ENCODE data around the gene CLDN1. TPM values are rescaled to one million over a fixed set of nuclear protein-coding genes. Genes with fewer than 3 reads are reported as not detected.

The CLDN1 gene
- total and polyA plus RNA-seq, 2 of the 13 experiments (the other 11 are each of a cell fraction or from before 2014, with no cell fraction given) = 42.7 to 51.6 TPM

DNA sequence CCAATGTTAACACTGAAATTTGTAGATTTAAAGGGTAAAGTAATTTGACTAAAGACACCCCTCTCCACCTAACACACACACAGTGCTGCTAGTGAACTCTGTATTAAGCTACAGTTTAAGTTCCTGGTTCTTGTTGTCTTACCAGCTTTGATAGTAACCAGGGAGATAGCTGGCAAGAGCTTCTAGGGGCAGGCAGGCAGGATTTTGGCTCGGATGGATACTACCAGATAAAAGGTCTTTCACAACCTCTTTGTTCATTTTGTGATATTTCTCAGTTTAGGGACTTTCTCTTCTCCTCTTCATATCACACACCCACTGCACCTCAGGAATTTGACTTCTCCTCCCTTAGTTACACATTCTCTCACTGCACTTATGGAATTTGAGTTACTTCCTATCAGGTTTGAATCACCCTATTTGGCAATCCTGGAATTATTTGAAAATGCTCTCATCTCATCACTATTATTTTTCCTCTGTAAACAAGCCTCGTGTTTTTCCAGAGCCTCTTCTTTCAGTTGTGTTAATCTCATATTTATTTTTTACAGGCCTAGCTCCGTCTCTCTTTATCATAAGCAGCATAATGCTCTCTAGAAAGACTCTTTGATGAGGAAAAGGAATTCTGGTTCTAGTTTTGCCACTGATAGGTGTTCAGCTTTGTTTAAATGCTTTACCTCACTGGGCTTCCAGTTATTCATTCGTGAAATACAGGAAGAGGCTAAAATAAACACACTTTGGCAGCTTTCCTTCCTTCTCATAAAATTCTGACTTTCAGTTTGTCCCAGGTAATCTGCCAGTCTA is 23.0 kb upstream of the CLDN1 start (continued):
- peak; percentile 64; the same call in 1 of the 2 replicates for TF ChIP-seq ZFP1 (CRISPR knock-in tag; IDR thresholded peaks at IDR 0.05)
- TF ChIP-seq, protein P1, sequence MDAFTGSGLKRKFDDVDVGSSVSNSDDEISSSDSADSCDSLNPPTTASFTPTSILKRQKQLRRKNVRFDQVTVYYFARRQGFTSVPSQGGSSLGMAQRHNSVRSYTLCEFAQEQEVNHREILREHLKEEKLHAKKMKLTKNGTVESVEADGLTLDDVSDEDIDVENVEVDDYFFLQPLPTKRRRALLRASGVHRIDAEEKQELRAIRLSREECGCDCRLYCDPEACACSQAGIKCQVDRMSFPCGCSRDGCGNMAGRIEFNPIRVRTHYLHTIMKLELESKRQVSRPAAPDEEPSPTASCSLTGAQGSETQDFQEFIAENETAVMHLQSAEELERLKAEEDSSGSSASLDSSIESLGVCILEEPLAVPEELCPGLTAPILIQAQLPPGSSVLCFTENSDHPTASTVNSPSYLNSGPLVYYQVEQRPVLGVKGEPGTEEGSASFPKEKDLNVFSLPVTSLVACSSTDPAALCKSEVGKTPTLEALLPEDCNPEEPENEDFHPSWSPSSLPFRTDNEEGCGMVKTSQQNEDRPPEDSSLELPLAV (CRISPR knock-in tag; conservative IDR thresholded peaks at IDR 0.05; ENCODE audit: low read depth) = no peak
- TF ChIP-seq, protein P2, sequence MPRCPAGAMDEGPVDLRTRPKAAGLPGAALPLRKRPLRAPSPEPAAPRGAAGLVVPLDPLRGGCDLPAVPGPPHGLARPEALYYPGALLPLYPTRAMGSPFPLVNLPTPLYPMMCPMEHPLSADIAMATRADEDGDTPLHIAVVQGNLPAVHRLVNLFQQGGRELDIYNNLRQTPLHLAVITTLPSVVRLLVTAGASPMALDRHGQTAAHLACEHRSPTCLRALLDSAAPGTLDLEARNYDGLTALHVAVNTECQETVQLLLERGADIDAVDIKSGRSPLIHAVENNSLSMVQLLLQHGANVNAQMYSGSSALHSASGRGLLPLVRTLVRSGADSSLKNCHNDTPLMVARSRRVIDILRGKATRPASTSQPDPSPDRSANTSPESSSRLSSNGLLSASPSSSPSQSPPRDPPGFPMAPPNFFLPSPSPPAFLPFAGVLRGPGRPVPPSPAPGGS (CRISPR knock-in tag; IDR thresholded peaks at IDR 0.05) = no peak
- no peak for TF ChIP-seq ZNF616 (CRISPR knock-in tag; IDR thresholded peaks at IDR 0.05; ENCODE audit: low read depth)
- TF ChIP-seq ZNF234 (CRISPR knock-in tag; conservative IDR thresholded peaks at IDR 0.05) = no peak
- no peak for TF ChIP-seq ZNF232 (CRISPR knock-in tag; IDR thresholded peaks at IDR 0.05; ENCODE audit: borderline replicate concordance)
- TF ChIP-seq, protein P3, sequence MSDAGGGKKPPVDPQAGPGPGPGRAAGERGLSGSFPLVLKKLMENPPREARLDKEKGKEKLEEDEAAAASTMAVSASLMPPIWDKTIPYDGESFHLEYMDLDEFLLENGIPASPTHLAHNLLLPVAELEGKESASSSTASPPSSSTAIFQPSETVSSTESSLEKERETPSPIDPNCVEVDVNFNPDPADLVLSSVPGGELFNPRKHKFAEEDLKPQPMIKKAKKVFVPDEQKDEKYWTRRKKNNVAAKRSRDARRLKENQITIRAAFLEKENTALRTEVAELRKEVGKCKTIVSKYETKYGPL (CRISPR knock-in tag; IDR thresholded peaks at IDR 0.05) = no peak
- TF ChIP-seq, protein P4, sequence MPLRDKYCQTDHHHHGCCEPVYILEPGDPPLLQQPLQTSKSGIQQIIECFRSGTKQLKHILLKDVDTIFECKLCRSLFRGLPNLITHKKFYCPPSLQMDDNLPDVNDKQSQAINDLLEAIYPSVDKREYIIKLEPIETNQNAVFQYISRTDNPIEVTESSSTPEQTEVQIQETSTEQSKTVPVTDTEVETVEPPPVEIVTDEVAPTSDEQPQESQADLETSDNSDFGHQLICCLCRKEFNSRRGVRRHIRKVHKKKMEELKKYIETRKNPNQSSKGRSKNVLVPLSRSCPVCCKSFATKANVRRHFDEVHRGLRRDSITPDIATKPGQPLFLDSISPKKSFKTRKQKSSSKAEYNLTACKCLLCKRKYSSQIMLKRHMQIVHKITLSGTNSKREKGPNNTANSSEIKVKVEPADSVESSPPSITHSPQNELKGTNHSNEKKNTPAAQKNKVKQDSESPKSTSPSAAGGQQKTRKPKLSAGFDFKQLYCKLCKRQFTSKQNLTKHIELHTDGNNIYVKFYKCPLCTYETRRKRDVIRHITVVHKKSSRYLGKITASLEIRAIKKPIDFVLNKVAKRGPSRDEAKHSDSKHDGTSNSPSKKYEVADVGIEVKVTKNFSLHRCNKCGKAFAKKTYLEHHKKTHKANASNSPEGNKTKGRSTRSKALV (CRISPR knock-in tag; IDR thresholded peaks at IDR 0.05) = peak; percentile 55; the same call in 1 of the 2 replicates
- no peak for TF ChIP-seq ZNF329 (CRISPR knock-in tag; IDR thresholded peaks at IDR 0.05; ENCODE audit: low read depth)
- TF ChIP-seq FOXP1 (IDR thresholded peaks at IDR 0.05) = peak; percentile 66
- TF ChIP-seq FOXP1 (CRISPR knock-in tag; IDR thresholded peaks at IDR 0.05) = peak; percentile 39; the same call in 1 of the 2 replicates
- TF ChIP-seq ZNF781 (CRISPR knock-in tag; IDR thresholded peaks at IDR 0.05; ENCODE audit: borderline replicate concordance, not compliant biosample characterization) = no peak
- TF ChIP-seq NCOA2 (CRISPR knock-in tag; IDR thresholded peaks at IDR 0.05) = peak; percentile 86
- TF ChIP-seq SPEN (CRISPR knock-in tag; IDR thresholded peaks at IDR 0.05; ENCODE audit: low read depth) = no peak
- TF ChIP-seq ZC3H13 (CRISPR knock-in tag; IDR thresholded peaks at IDR 0.05) = no peak
- TF ChIP-seq TP53 (CRISPR knock-in tag; conservative IDR thresholded peaks at IDR 0.05) = no peak
- TF ChIP-seq, protein P5, sequence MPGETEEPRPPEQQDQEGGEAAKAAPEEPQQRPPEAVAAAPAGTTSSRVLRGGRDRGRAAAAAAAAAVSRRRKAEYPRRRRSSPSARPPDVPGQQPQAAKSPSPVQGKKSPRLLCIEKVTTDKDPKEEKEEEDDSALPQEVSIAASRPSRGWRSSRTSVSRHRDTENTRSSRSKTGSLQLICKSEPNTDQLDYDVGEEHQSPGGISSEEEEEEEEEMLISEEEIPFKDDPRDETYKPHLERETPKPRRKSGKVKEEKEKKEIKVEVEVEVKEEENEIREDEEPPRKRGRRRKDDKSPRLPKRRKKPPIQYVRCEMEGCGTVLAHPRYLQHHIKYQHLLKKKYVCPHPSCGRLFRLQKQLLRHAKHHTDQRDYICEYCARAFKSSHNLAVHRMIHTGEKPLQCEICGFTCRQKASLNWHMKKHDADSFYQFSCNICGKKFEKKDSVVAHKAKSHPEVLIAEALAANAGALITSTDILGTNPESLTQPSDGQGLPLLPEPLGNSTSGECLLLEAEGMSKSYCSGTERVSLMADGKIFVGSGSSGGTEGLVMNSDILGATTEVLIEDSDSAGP (CRISPR knock-in tag; IDR thresholded peaks at IDR 0.05; ENCODE audit: borderline replicate concordance) = no peak
- TF ChIP-seq, protein P6, sequence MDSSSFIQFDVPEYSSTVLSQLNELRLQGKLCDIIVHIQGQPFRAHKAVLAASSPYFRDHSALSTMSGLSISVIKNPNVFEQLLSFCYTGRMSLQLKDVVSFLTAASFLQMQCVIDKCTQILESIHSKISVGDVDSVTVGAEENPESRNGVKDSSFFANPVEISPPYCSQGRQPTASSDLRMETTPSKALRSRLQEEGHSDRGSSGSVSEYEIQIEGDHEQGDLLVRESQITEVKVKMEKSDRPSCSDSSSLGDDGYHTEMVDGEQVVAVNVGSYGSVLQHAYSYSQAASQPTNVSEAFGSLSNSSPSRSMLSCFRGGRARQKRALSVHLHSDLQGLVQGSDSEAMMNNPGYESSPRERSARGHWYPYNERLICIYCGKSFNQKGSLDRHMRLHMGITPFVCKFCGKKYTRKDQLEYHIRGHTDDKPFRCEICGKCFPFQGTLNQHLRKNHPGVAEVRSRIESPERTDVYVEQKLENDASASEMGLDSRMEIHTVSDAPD (CRISPR knock-in tag; IDR thresholded peaks at IDR 0.05) = peak; percentile 94
- TF ChIP-seq ZNF775 (CRISPR knock-in tag; IDR thresholded peaks at IDR 0.05; ENCODE audit: borderline replicate concordance) = peak; percentile 88; the same call in 1 of the 2 replicates
